ENCODE data around the gene PALB2. TPM values are rescaled to one million over a fixed set of nuclear protein-coding genes. Genes with fewer than 3 reads are reported as not detected.

The PALB2 gene
- total RNA-seq, 1 donor from 2014 or later, result 18.5 TPM

GRCh38 chr16:23595951-23596720 lies 45.0 kb downstream of the PALB2 start, which contains the start of gene NDUFAB1:
Gene NDUFAB1 (minus strand): TSS chr16:23596316. CDS start chr16:23596290, 26 bp downstream.
- TF ChIP-seq CTCF (IDR thresholded peaks at IDR 0.05; ENCODE audit: insufficient read depth, low read length, poor library complexity, severe bottlenecking), result peak; percentile 62
- peak within 1 kb of the TSS; percentile 72 for H3K4me3 ChIP-seq (ENCODE audit: low read depth, low read length)
- no peaks in the 10 kb centered on the region for H3K36me3 ChIP-seq (ENCODE audit: control insufficient read depth, insufficient read depth, low read length)
- H3K27me3 ChIP-seq (ENCODE audit: control insufficient read depth, insufficient read depth, low read length), result no peaks in the 10 kb centered on the region
- no peak for DNase-seq (ENCODE audit: low read depth)

- Histone ChIP-seq H3K4me3 (ENCODE audit: low read depth, low read length) (peak overlapping the region; percentile 72), H3K27me3 (ENCODE audit: control insufficient read depth, insufficient read depth, low read length) (no peaks in the 10 kb centered on the region), H3K36me3 (ENCODE audit: control insufficient read depth, insufficient read depth, low read length) (no peaks in the 10 kb centered on the region)
- DNase-seq (ENCODE audit: low read depth), result no peak
- no peak for TF ChIP-seq CTCF (IDR thresholded peaks at IDR 0.05; ENCODE audit: insufficient read depth, low read length, poor library complexity, severe bottlenecking)
Observed at GRCh38 chr16:23595246-23595950, 45.7 kb downstream of the PALB2 start.

- no peak for DNase-seq (ENCODE audit: low read depth)
- Histone ChIP-seq H3K36me3 (ENCODE audit: control insufficient read depth, insufficient read depth, low read length) (no peaks in the 10 kb centered on the region), H3K4me3 (ENCODE audit: low read depth, low read length) (no peak overlapping the region), H3K27me3 (ENCODE audit: control insufficient read depth, insufficient read depth, low read length) (no peaks in the 10 kb centered on the region)
- TF ChIP-seq CTCF (IDR thresholded peaks at IDR 0.05; ENCODE audit: insufficient read depth, low read length, poor library complexity, severe bottlenecking), result no peak
Observed at GRCh38 chr16:23594186-23594585, 46.9 kb downstream of the PALB2 start.

- TF ChIP-seq CTCF (IDR thresholded peaks at IDR 0.05; ENCODE audit: insufficient read depth, low read length, poor library complexity, severe bottlenecking), result no peak
- Histone ChIP-seq H3K27me3 (ENCODE audit: control insufficient read depth, insufficient read depth, low read length) (no peaks in the 10 kb centered on the region), H3K4me3 (ENCODE audit: low read depth, low read length) (no peak overlapping the region), H3K36me3 (ENCODE audit: control insufficient read depth, insufficient read depth, low read length) (no peaks in the 10 kb centered on the region)
- no peak for DNase-seq (ENCODE audit: low read depth)
Observed at GRCh38 chr16:23590181-23590580, 50.9 kb downstream of the PALB2 start.

GRCh38 chr16:23587726-23588125 lies 53.4 kb downstream of the PALB2 start:
- no peak for TF ChIP-seq CTCF (IDR thresholded peaks at IDR 0.05; ENCODE audit: insufficient read depth, low read length, poor library complexity, severe bottlenecking)
- H3K4me3 ChIP-seq (ENCODE audit: low read depth, low read length), result no peak overlapping the region

More at GRCh38 chr16:23587726-23588125, 53.4 kb downstream of the PALB2 start:
- no peak for DNase-seq (ENCODE audit: low read depth)
- Histone ChIP-seq H3K36me3 (ENCODE audit: control insufficient read depth, insufficient read depth, low read length) (peaks cover 2% of the 10 kb centered on the region), H3K27me3 (ENCODE audit: control insufficient read depth, insufficient read depth, low read length) (no peaks in the 10 kb centered on the region)

Data from kidney epithelial cell (primary cell).